Stimulated activated CD8-positive, alpha-beta memory T cell treated with anti-CD3 and anti-CD28 coated beads, Interleukin-15, amount 100 ng/mL, for 1 hour (primary cell): ENCODE results near the gene PDE5A.

Experiments used
- DNase-seq: peaks from one replicate; pipeline ENCODE4 v3.0.0-alpha.2; 2020; ENCODE audit warnings: low read depth

Gene PDE5A

GRCh38 chr4:119585771-119586170, 42.8 kb downstream of the PDE5A start:
- DNase-seq = no peak

- DNase-seq = no peak
Measured at GRCh38 chr4:119581190-119581873, 47.3 kb downstream of the PDE5A start.

GRCh38 chr4:119580293-119580692, 48.3 kb downstream of the PDE5A start:
- no peak for DNase-seq

GRCh38 chr4:119579823-119580222, 48.8 kb downstream of the PDE5A start:
- DNase-seq = no peak

GRCh38 chr4:119570401-119570800, 58.2 kb downstream of the PDE5A start:
- no peak for DNase-seq

- no peak for DNase-seq
Measured at GRCh38 chr4:119564106-119564505, 64.5 kb downstream of the PDE5A start.

GRCh38 chr4:119559044-119559647, 69.5 kb downstream of the PDE5A start:
- no peak for DNase-seq

GRCh38 chr4:119550857-119551532, 77.6 kb downstream of the PDE5A start:
- no peak for DNase-seq

- DNase-seq = no peak
Measured at GRCh38 chr4:119549639-119550038, 79.0 kb downstream of the PDE5A start.

GRCh38 chr4:119543779-119544178, 84.8 kb downstream of the PDE5A start:
- no peak for DNase-seq

GRCh38 chr4:119543187-119543586, 85.4 kb downstream of the PDE5A start:
- no peak for DNase-seq

- DNase-seq = no peak
Measured at GRCh38 chr4:119540249-119540648, 88.4 kb downstream of the PDE5A start.

GRCh38 chr4:119537586-119537985, 91.0 kb downstream of the PDE5A start:
- DNase-seq = no peak

GRCh38 chr4:119536572-119537528, 91.8 kb downstream of the PDE5A start:
- no peak for DNase-seq

- no peak for DNase-seq
Measured at GRCh38 chr4:119532319-119532718, 96.3 kb downstream of the PDE5A start.

- no peak for DNase-seq
Measured at GRCh38 chr4:119529788-119530187, 98.8 kb downstream of the PDE5A start.

- DNase-seq = no peak
Measured at GRCh38 chr4:119526786-119527550, 101.6 kb downstream of the PDE5A start.

- DNase-seq = no peak
Measured at GRCh38 chr4:119525771-119526712, 102.6 kb downstream of the PDE5A start.

GRCh38 chr4:119525005-119525749, 103.4 kb downstream of the PDE5A start:
- DNase-seq = no peak

GRCh38 chr4:119523399-119523798, 105.2 kb downstream of the PDE5A start:
- no peak for DNase-seq
